MCF 10A (cell line): ENCODE measurements around the gene ERC2. TPM values are rescaled to one million over a fixed set of nuclear protein-coding genes. Genes with fewer than 3 reads are reported as not detected.
"Not testable (repeated sequence)": the region's sequence is repeated elsewhere in the genome, so short reads cannot be mapped to it uniquely, and the experiment has no call there.

ENCODE experiments used
- BruUV-seq: library from RNA; stranded (reverse); fragments of 400-500 nt; replicated peaks from 2 replicates; lab custom pipeline; 2021; lab: Mats Ljungman, UMichigan
- CTCF ChIA-PET: fragments of 300-600 bp; sonication (Branson Sonifier 250); formaldehyde crosslinking; extraction: SDS; loops from one replicate; lab custom pipeline; 2021; ENCODE audit warnings: antibody characterized with exemption, inconsistent platforms; lab: Yijun Ruan, JAX
- POLR2A ChIA-PET: fragments of 300-600, 350-650 bp; sonication (Branson Sonifier 250); formaldehyde crosslinking; extraction: SDS; loops from one replicate; lab custom pipeline; 2020; ENCODE audit warnings: antibody characterized with exemption, inconsistent platforms; lab: Yijun Ruan, JAX
- DNase-seq: peaks from one replicate; pipeline ENCODE4 v3.0.0-alpha.2; 2018; ENCODE audit not compliant: unreplicated experiment
- H3K27ac Mint-ChIP-seq: one replicate; pipeline ENCODE4 v1.8.0; 2022; ENCODE audit warnings: mild to moderate bottlenecking, low read depth, mixed read lengths; ENCODE audit not compliant: unreplicated experiment
- H3K27me3 Mint-ChIP-seq: one replicate; pipeline ENCODE4 v1.8.0; 2022; ENCODE audit warnings: mixed read lengths; ENCODE audit not compliant: insufficient read depth, unreplicated experiment
- H3K36me3 Mint-ChIP-seq: one replicate; pipeline ENCODE4 v1.8.0; 2022; ENCODE audit warnings: mild to moderate bottlenecking, moderate library complexity, mixed read lengths; ENCODE audit not compliant: insufficient read depth, unreplicated experiment
- H3K4me1 Mint-ChIP-seq: one replicate; pipeline ENCODE4 v1.8.0; 2022; ENCODE audit warnings: mixed read lengths; ENCODE audit not compliant: insufficient read depth, unreplicated experiment
- H3K4me3 Mint-ChIP-seq: one replicate; pipeline ENCODE4 v1.8.0; 2022; ENCODE audit warnings: mild to moderate bottlenecking, moderate library complexity, mixed read lengths; ENCODE audit not compliant: unreplicated experiment
- H3K9me3 Mint-ChIP-seq: one replicate; pipeline ENCODE4 v1.8.0; 2022; ENCODE audit warnings: mixed read lengths; ENCODE audit not compliant: unreplicated experiment
- CTCF ChIP-seq: fragments of 200-600 bp; IDR thresholded peaks from one replicate; pipeline ENCODE4 v1.8.0; 2022; ENCODE audit warnings: antibody characterized with exemption, mild to moderate bottlenecking; ENCODE audit not compliant: unreplicated experiment
- intact Hi-C: fragments of 100-400 bp; cut with micrococcal nuclease; formaldehyde crosslinking; loops from 2 replicates; pipeline ENCODE4 v1.14.1; 2022
- total RNA-seq: library from RNA; stranded (reverse); gene quantifications from 2 replicates; pipeline ENCODE4 v1.2.3, GENCODE V29; 2022

The ERC2 gene
- total RNA-seq, 1 experiment from 2014 or later = 0.42 TPM

- ChIA-PET CTCF (no interaction called here), POLR2A (no interaction called here)
- no peaks in the 10 kb centered on the region for H3K36me3 Mint-ChIP-seq
- no peaks in the 10 kb centered on the region for H3K9me3 Mint-ChIP-seq
- no peaks in the 10 kb centered on the region for H3K27me3 Mint-ChIP-seq
- no peak overlapping the region for H3K4me3 Mint-ChIP-seq
- H3K27ac Mint-ChIP-seq = no peak overlapping the region
- BruUV-seq = no TSS peak
- intact Hi-C loops = no loop called here
- no peak for TF ChIP-seq CTCF
- DNase-seq = no peak
- H3K4me1 Mint-ChIP-seq = no peaks in the 10 kb centered on the region
These were observed 615.9 kb downstream of the ERC2 start for GRCh38 chr3:55852326-55852725.

- no peaks in the 10 kb centered on the region for H3K27me3 Mint-ChIP-seq
- no TSS peak for BruUV-seq
- H3K36me3 Mint-ChIP-seq = no peaks in the 10 kb centered on the region
- H3K27ac Mint-ChIP-seq = no peak overlapping the region
- DNase-seq = no peak
- no peaks in the 10 kb centered on the region for H3K4me1 Mint-ChIP-seq
- no peak overlapping the region for H3K4me3 Mint-ChIP-seq
- intact Hi-C loops = no loop called here
- H3K9me3 Mint-ChIP-seq = no peaks in the 10 kb centered on the region
- TF ChIP-seq CTCF = no peak
- ChIA-PET CTCF (interaction anchor here (0.7 kb wide), 1 partner anchor 1633 kb away, joined by 3 read pairs; no protein-coding TSS in a partner anchor), POLR2A (interaction anchor here (1.3 kb wide), 1 partner anchor 14 kb away, joined by 3 read pairs; no protein-coding TSS in a partner anchor)
These were observed 626.1 kb downstream of the ERC2 start for GRCh38 chr3:55842204-55842603.

GRCh38 chr3:55831876-55832275 is 636.4 kb downstream of the ERC2 start:
- H3K27me3 Mint-ChIP-seq, intact Hi-C loops, CTCF ChIA-PET, BruUV-seq, H3K27ac Mint-ChIP-seq, H3K4me1 Mint-ChIP-seq, DNase-seq, H3K9me3 Mint-ChIP-seq, H3K36me3 Mint-ChIP-seq, POLR2A ChIA-PET, H3K4me3 Mint-ChIP-seq: not testable (repeated sequence)

GRCh38 chr3:55828712-55829111 is 639.6 kb downstream of the ERC2 start:
- Mint-ChIP-seq H3K36me3 (no peaks in the 10 kb centered on the region), H3K9me3 (peaks cover 7% of the 10 kb centered on the region), H3K4me1 (peaks cover 6% of the 10 kb centered on the region), H3K27ac (no peak overlapping the region), H3K27me3 (no peaks in the 10 kb centered on the region), H3K4me3 (no peak overlapping the region)
- no TSS peak for BruUV-seq
- TF ChIP-seq CTCF = no peak
- no peak for DNase-seq
- intact Hi-C loops = no loop called here
- ChIA-PET POLR2A (interaction anchor here (1.1 kb wide), 1 partner anchor 13 kb away, joined by 3 read pairs; no protein-coding TSS in a partner anchor), CTCF (interaction anchor here (1.0 kb wide), 1 partner anchor 42 kb away, joined by 3 read pairs; no protein-coding TSS in a partner anchor)
